Measurements from ENCODE around the gene NDUFS6. TPM values are rescaled to one million over a fixed set of nuclear protein-coding genes. Genes with fewer than 3 reads are reported as not detected.
"Not testable (repeated sequence)": the region's sequence is repeated elsewhere in the genome, so short reads cannot be mapped to it uniquely, and the experiment has no call there.

The NDUFS6 gene
- total RNA-seq, 4 donors from 2014 or later, result 54.7 to 66.4 (median 55.7) TPM

DNA sequence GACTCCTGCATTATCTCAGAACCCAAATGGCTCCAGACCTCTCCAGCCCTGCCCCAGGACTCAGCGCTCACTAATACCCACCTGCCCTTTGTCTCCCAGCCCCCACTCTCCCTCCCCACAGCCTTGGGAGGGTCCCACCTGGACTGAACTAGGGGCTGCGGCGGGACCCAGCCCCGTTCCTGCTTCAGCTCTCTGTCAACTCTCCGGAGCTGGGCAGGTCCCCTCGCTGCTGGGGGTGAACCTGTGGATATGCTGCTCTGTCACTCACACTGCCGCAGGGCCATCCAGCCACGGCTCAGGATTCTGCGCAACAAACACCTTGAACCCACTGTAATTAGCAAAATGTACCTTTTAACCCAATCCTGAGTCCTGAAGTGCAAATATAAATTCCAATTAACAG, 36.8 kb downstream of the NDUFS6 start:
- DNase-seq (ENCODE audit: extremely low spot score), result no peak
- H3K36me3 ChIP-seq, result no peaks in the 10 kb centered on the region
- WGBS, result 86% methylated on average over 9 of the region's 9 CpGs
- no peak overlapping the region for H3K27ac ChIP-seq (replicated peaks in 1 of 4)
- TF ChIP-seq POLR2A (IDR thresholded peaks at IDR 0.05; ENCODE audit: low read depth) (no peak), POLR2AphosphoS5 (IDR thresholded peaks at IDR 0.05) (no peak), EP300 (IDR thresholded peaks at IDR 0.05) (no peak)
- TF ChIP-seq, protein P1, sequence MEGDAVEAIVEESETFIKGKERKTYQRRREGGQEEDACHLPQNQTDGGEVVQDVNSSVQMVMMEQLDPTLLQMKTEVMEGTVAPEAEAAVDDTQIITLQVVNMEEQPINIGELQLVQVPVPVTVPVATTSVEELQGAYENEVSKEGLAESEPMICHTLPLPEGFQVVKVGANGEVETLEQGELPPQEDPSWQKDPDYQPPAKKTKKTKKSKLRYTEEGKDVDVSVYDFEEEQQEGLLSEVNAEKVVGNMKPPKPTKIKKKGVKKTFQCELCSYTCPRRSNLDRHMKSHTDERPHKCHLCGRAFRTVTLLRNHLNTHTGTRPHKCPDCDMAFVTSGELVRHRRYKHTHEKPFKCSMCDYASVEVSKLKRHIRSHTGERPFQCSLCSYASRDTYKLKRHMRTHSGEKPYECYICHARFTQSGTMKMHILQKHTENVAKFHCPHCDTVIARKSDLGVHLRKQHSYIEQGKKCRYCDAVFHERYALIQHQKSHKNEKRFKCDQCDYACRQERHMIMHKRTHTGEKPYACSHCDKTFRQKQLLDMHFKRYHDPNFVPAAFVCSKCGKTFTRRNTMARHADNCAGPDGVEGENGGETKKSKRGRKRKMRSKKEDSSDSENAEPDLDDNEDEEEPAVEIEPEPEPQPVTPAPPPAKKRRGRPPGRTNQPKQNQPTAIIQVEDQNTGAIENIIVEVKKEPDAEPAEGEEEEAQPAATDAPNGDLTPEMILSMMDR (IDR thresholded peaks at IDR 0.05), result no peak
- H3K27me3 ChIP-seq, result peaks cover 0 to 78% (median 10%) of the 10 kb centered on the region in 4 donors
- H3K4me1 ChIP-seq, result no peaks in the 10 kb centered on the region
- intact Hi-C loops (cut with DNase I), result no loop called here
- H3K4me3 ChIP-seq, result no peak overlapping the region
- H3K9me3 ChIP-seq, result no peaks in the 10 kb centered on the region

DNA sequence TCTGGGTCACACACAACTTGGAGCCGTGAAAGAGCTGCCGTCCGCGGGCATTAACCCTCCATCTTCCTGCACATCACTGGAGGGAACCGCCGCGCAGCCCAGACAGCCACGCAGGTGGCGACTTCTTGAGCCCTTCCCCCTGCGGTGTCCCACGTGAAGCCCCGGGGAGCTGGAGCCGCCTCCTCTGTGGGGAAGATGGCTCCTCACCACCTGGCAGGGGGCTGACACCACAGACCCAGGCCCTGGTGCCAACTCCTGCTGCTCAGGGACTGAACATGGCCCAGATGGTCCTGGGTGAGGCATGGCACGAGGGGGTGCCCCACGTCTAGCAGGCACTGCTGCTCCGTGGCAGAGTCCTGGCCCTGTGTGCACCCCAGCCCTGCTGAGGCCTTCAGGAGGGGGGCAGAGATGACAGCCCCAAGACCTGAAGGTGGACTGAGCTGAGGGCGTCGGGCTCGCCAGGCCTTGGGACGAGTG, 38.9 kb downstream of the NDUFS6 start:
- Histone ChIP-seq H3K4me1 (no peaks in the 10 kb centered on the region), H3K36me3 (no peaks in the 10 kb centered on the region), H3K9me3 (no peaks in the 10 kb centered on the region), H3K4me3 (no peak overlapping the region), H3K27me3 (peaks cover 0 to 77% (median 10%) of the 10 kb centered on the region in 4 donors), H3K27ac (replicated peaks in 1 of 4) (no peak overlapping the region)
- DNase-seq (ENCODE audit: extremely low spot score), result no peak
- intact Hi-C loops (cut with DNase I), result no loop called here
- 77% methylated on average over 12 of the region's 20 CpGs for WGBS
- TF ChIP-seq POLR2AphosphoS5 (IDR thresholded peaks at IDR 0.05) (no peak), EP300 (IDR thresholded peaks at IDR 0.05) (no peak), POLR2A (IDR thresholded peaks at IDR 0.05; ENCODE audit: low read depth) (no peak)
- TF ChIP-seq, protein P1 (IDR thresholded peaks at IDR 0.05), result no peak

DNA sequence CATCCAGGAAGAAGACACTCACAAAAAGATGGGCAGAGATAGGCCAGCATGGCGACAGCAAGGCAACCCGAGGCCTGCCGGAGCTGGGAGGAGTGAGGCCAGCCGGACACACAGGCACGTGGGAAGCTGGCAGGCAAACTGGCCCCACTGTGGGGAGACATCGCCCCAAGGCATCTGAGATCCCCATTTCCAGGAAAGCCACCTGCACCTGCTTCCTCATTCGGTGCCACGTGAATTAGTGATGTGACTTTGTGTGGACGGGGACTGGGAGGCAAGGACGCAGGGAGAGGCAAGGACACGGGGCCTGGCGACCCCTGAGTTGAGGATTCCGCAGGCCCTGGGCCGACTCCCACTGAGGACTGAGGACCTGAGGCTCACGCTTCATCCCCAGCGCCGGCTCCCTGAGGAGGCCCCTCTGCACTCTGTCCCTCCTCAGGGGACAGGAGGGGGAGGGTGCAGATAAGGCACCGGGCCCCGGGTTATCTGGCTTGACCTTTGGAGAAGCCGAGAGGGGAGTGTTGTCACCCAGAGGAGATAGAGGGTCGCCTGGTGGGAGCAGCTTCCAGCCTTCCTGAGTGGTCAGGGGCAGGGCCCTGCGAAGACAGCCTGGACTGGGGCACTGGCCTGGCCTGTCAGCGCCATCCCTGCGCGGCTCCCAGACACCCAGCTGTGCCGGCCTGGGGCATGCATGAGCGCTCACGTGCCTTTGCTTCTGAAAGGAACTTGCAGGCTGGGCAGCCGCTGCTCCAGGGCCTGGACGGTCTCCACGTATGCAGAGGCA, 39.7 kb downstream of the NDUFS6 start:
- no peak overlapping the region for H3K27ac ChIP-seq (replicated peaks in 1 of 4)
- H3K27me3 ChIP-seq, result peaks cover 0 to 76% (median 10%) of the 10 kb centered on the region in 4 donors
- intact Hi-C loops (cut with DNase I), result no loop called here

DNA sequence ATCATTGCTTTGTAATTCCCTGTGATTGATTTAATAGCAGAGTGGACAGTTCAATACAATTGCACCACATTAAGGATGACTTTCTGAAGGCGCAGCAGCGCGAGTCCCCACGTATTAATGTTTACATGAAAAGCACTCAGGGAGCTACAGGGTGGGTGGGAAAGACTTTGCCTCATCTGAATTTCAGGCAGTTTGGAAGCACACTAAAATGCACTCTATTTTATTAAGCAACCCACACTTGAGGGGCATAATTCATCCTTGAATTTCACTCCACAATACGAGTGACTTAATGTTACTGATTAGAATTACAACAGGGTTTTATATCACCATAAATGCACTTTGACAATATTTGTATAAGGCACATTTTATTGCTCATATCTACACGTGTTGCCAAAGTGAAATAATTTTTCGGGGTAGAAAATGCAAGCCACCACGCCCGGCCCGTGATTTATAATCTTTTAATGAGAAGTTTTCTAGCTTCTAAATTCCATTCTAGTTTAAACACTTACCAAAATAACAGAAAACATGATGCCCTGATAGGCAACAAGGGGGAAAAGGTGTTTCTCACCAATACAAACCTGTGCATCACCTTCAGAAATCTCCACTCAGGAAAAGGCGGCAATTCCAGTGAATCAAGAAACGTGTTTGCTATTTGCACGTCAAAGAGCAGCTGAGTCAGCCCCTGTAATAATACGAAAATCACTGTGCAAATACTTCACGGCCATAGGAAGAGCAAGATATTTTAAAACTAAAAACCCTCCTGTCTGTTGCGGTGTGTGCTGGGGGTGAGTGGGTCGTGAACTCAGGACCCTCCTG, 41.0 kb downstream of the NDUFS6 start:
- DNase-seq (ENCODE audit: extremely low spot score), result no peak
- 69% methylated on average over 17 of the region's 17 CpGs for WGBS
- intact Hi-C loops (cut with DNase I), result no loop called here
- TF ChIP-seq, protein P1 (IDR thresholded peaks at IDR 0.05), result no peak
- TF ChIP-seq POLR2AphosphoS5 (IDR thresholded peaks at IDR 0.05) (no peak), EP300 (IDR thresholded peaks at IDR 0.05) (no peak), POLR2A (IDR thresholded peaks at IDR 0.05; ENCODE audit: low read depth) (no peak)
- H3K27me3 ChIP-seq, result peaks cover 0 to 78% (median 10%) of the 10 kb centered on the region in 4 donors
- H3K9me3 ChIP-seq, result no peaks in the 10 kb centered on the region
- no peaks in the 10 kb centered on the region for H3K36me3 ChIP-seq
- no peak overlapping the region for H3K4me3 ChIP-seq
- no peaks in the 10 kb centered on the region for H3K4me1 ChIP-seq
- H3K27ac ChIP-seq (replicated peaks in 1 of 4), result no peak overlapping the region

More for the DNA sequence above, 39.7 kb downstream of the NDUFS6 start:
- TF ChIP-seq POLR2A (IDR thresholded peaks at IDR 0.05; ENCODE audit: low read depth) (no peak), EP300 (IDR thresholded peaks at IDR 0.05) (no peak), POLR2AphosphoS5 (IDR thresholded peaks at IDR 0.05) (no peak)
- TF ChIP-seq, protein P1 (IDR thresholded peaks at IDR 0.05), result no peak
- Histone ChIP-seq H3K9me3 (no peaks in the 10 kb centered on the region), H3K4me3 (no peak overlapping the region), H3K4me1 (no peaks in the 10 kb centered on the region), H3K36me3 (no peaks in the 10 kb centered on the region)
- WGBS, result 58% methylated on average over 21 of the region's 31 CpGs
- DNase-seq (ENCODE audit: extremely low spot score), result no peak

DNA sequence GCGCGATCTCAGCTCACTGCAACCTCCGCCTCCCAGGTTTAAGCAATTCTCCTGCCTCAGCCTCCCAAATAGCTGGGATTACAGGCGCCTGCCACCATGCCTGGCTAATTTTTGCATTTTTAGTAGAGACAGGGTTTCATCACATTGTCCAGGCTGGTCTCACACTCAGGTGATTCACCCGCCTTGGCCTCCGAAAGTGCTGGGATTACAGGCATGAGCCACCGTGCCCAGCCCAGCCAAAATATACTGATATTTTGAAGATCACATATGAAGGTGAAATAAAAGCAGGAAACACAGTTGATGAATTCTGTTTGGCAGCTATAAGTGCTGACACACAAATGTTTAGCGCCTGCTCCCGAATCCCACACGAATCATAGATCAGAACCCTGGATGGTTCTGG, 42.6 kb downstream of the NDUFS6 start:
- H3K36me3 ChIP-seq; intact Hi-C loops (cut with DNase I): not testable (repeated sequence)
- peaks cover 0 to 81% (median 10%) of the 10 kb centered on the region in 4 donors for H3K27me3 ChIP-seq

More for the DNA sequence above, 42.6 kb downstream of the NDUFS6 start:
- not testable (repeated sequence) for H3K9me3 ChIP-seq; H3K27ac ChIP-seq (replicated peaks in 1 of 4); DNase-seq (ENCODE audit: extremely low spot score); H3K4me3 ChIP-seq; H3K4me1 ChIP-seq
- WGBS, result 88% methylated on average over 10 of the region's 10 CpGs

All from esophagus muscularis mucosa (tissue), 4 donors.